ENCODE results near the gene LMF1.
A peak's percentile ranks its signal among the peaks of the same experiment; 100 is the strongest.

The LMF1 gene
- 22.7 to 24.3 reads per million in 2 donors for total RNA-seq

DNA sequence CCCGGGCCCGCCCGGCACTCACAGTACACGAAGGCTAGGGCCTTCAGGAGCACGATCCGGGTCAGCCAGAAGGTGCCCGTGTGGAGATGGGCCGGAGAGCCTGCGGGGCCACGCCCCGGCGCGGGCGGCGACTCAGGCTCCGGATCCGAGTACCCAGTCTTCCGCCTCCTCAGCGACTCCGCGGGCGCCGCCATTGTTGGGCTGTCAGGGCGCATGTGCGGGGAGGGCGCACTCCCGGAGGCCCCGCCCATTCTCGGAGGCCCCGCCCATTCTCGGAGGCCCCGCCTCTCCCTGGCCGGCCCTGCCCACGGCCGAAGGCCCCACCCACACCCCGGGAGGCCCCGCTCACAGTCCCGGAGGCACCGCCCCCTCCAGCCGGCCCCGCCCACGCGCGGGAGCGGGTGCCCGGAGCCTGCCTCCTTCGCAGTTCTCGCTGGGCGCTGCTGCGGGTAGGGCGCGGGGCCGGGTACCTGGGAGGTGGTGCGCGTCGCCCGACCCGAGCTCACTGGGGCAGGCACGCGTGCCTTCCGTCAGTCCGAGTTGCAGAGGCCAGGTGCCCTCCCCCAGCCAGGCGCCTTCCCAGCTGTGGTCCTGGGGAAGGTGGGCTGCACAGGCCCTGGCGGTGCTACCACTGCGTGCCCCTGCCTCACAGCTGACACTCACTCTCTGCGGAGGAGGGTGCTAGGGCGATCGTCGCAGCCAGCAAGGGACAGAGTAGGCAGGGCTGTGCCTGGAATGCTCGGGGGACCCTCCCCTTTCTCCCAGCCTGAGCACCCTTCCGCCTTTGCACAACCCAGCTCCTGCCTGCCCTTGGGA, at the start of gene LMF1:
Gene LMF1, minus strand, starts transcription at position 219 of the 816 bp plus-strand sequence. Its CDS starts 4 bp downstream, at position 215.
- peak; percentile 97 for DNase-seq

DNA sequence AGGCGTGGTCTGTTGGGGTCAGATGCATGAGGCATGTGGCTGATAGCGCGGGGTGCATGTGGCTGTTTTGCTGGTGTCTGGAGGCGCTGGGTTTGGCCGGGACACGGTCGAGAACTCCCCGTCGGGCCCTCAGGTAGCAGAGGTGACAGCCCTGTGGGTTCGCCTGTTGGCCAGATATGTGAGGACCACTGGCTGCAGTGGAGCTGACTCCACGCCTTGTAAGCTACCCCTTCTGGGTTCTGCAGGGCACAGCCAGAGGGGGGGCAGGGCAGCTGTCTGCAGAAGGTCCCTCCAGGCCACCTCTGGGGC, 49.3 kb upstream of the LMF1 start:
- DNase-seq: no peak

- DNase-seq: no peak
These were observed 48.7 kb upstream of the LMF1 start for GRCh38 chr16:1019231-1020090.

GRCh38 chr16:1018447-1019198, 47.8 kb upstream of the LMF1 start:
- no peak for DNase-seq

- DNase-seq: no peak
These were observed 44.1 kb upstream of the LMF1 start for GRCh38 chr16:1014771-1015495.

- no peak for DNase-seq
These were observed 43.4 kb upstream of the LMF1 start for GRCh38 chr16:1014221-1014620.

- no peak for DNase-seq
These were observed 42.8 kb upstream of the LMF1 start for GRCh38 chr16:1013593-1013900.

GRCh38 chr16:1012722-1013592, 42.2 kb upstream of the LMF1 start:
- DNase-seq: no peak

DNA sequence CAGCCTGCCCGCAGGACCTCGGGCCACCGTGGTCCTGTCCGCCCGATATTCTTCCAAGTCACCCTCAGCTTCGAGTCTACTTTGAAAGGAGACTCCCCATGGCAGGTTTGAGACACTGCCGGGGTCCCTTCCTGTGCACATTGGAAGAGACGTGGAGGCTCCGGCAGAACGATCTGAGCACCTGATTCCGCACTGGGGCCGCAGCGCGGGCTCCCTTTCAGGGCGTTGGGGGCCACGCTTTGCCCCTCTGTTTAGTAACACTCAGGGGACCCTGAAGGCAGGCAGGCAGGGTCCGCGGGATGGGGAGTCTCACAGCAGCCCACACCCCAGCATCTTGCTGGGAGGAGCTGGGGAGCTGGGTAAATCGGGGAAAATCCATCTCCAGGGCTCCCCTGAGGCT, 41.4 kb upstream of the LMF1 start:
- DNase-seq: no peak

DNA sequence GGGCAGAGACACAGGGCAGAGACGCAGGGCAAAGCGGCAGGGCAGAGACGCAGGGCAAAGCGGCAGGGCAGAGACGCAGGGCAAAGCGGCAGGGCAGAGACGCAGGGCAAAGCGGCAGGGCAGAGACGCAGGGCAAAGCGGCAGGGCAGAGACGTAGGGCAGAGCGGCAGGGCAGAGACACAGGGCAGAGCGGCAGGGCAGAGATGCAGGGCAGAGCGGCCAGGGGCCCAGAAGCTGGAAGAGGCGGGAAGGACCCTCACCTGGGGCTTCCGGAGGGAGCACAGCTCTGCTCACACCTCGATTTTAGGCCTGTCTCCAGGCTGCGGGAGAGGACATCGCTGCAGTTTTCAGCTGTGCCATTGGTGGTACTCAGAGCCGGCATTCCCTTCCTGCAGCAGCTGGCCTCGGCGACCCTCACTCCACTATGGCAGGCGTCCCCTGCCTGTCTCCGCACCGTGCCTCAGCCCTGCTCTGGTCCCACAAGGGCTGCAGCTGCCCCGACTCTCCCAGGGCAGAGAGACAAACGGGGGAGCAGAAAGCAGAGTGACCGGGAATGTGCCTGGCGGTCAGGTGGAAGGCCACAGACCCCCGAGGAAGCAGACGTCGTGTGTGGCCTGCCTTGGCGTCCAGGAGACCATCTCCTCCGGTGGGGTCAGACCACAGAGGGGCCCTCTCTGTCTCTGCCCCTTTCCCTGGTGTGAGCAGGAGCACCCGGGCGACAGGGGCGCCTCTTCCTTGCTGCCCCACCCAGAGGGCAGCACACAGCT, 40.7 kb upstream of the LMF1 start:
- no peak for DNase-seq

DNA sequence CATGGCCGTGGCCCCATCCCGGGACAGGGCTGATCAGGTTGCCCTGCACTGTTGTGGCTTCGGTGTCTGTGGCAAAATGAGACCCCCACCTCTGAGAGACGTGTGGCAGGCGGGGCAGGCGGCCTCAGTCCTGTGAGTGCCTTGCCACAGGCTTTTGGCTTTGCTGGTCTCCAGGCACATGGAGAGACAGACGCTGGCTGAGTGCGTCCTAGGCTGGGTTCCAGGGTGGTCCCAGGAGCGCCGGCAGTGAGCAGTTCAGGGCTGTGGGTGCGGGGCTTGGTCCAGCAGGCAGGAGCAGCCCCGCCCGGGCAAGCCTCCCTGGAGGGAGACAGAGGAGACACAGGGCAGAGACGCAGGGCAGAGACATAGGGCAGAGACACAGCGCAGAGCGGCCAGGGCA, 40.0 kb upstream of the LMF1 start:
- no peak for DNase-seq

GRCh38 chr16:1010251-1010650, 39.5 kb upstream of the LMF1 start:
- DNase-seq: no peak

DNA sequence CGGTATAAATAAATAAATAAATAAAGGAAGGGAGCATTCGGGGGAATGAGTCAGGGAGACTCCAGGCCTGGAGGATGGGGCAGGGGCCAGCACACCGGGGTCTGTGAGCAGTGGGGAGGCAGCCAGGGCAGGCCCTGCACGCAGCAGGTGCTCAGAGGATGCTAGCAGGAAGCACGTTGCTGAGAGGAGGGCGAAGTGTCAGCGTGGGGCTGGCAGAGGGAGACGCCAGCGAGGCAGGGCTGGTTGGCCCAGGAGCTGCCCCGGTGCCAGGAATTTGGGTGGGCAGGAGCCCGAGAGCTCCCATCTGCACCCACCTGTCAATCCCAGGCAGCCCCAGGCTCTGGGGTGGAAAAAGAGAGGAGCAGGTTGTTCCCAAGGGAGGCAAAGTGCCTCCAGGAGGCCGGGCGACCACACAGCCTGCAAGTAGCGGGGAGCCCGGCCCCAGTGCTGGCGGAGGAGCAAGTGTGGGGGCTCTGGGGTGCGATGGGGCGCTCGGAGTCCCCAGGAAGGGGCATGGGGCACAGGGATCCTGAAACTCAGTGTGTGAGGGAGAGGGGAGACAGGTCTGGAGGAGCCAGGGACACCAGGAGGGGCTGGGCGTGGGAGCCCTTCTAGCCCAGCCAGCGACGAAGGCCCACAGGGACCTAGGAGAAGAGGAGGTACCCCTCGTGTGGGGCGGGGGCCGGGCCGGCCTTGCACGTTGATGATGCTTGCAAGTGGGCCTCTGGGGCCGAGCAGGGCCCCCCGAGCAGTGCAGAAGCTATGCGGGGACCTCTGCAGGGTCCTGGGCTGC, 38.8 kb upstream of the LMF1 start:
- no peak for DNase-seq

- no peak for DNase-seq
These were observed 37.3 kb upstream of the LMF1 start for GRCh38 chr16:1008085-1008484.

DNA sequence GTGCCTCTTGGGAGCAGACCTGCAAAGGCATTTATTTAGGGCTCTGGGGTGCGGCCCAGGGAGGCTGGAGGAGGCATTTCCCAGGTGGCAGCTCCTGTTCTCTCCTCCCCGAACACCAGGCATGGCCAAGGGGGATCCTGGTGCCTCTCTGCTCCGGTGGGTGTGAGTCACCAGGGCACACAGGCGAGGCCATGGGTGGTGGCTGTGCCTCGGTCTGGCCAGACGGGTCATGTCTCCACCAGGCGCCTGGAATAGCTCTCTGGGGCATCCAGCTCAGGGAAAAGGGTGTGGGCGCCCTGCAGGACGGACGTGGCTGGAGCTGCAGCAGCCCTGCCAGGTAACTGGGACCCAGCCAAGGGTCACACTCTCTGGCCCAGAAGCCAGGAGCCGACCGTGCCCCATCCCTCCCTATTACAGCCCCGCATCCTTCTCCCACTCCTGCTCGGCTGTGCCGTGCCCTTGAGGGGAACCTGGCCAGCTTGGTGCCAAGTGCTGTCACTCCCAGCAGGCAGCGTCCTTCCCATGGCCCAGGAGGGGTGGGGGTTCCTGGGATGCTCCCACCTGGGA, 36.6 kb upstream of the LMF1 start:
- no peak for DNase-seq

- no peak for DNase-seq
These were observed 36.0 kb upstream of the LMF1 start for GRCh38 chr16:1006781-1007180.

DNA sequence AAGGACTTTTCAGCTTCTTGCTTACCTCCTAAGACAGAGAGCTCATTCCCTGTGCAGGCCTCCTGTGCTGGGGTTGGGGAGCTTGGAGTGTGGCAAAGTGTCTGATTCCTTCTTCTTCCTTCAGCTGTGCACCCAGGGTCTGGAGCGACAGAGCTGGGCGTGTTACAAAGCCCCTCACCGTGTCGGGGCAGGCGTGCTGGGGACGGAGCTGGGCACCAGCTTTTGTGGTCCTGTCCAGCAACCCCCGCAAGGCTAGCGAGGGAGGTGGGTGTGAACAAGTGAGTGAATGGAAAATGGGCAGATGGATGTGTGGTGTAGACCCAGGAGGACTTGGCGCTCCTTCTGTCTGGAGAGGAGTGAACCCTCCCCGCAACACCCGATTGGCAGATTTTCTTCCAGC, 34.5 kb upstream of the LMF1 start:
- DNase-seq: no peak

GRCh38 chr16:1003391-1004347, 32.9 kb upstream of the LMF1 start:
- DNase-seq: peak; percentile 22
